Epithelial cell of prostate (primary cell): ENCODE measurements around the gene ICA1.
"Not testable (repeated sequence)": the region's sequence is repeated elsewhere in the genome, so short reads cannot be mapped to it uniquely, and the experiment has no call there.

Experiments used
- DNase-seq: peaks from one replicate; pipeline ENCODE4 v3.0.0-alpha.2; 2011; ENCODE audit warnings: low read depth, low spot score
- H3K27ac ChIP-seq: fragments of 450-650 bp; 2 replicates; pipeline ENCODE4 v1.5.1; 2017; ENCODE audit warnings: mild to moderate bottlenecking

The ICA1 gene

GRCh38 chr7:8114175-8114574 lies 147.8 kb downstream of the ICA1 start:
- H3K27ac ChIP-seq: no peak overlapping the region

DNA sequence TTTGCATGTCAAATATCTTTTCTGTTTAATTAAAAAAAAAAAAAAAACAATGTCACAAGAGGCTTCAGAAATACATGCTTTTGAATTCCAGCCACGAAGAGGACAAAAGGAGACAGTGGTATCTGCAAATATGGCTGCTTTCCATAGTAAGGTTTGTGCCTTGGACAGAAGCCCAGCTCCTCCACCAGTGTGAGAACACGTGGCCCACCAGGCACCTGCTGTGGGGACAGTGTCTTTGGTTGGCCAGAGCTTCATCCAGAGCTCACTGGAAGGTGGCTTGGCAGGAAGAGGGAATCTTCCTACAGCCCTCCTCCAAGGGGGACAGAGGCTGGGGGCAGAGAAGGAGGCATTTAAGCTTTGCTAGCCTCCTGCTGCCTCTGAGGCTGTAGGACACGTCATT lies 148.8 kb downstream of the ICA1 start:
- H3K27ac ChIP-seq: no peak overlapping the region
- no peak for DNase-seq

More at GRCh38 chr7:8114175-8114574, 147.8 kb downstream of the ICA1 start:
- no peak for DNase-seq

GRCh38 chr7:8112685-8113084 lies 149.3 kb downstream of the ICA1 start:
- DNase-seq: no peak
- H3K27ac ChIP-seq: no peak overlapping the region

DNA sequence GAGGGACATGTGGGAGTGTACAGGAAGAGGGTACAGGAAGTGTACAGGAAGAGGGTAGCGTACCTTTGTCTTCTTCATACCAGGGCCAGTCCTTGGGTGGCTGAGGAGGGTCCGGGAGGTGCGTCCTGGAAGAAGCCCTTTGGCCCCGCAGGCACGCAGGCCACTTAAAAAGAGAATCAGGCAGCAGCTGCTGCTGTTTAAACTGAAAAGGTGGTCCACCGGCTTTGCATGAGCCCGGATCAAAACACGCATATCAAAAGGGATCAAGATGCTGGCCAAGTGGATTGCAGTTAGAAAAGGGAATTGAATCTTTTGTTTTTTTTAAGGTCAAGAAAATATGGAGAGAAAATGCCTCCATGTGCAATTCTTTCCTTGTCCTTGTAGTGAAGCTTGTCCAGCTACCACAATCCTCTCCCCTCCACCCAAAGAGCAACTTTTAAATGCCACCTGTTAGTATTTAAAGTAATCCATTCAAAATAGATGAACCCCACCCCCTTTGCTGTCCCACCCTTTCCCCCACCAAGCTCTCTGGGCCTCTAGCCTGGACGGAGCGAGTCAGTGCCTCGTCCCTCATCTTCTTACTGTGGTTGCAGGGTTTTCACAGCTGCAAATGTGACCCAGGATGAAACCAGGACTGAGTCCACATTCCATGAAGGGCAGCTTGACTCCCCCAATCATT lies 150.5 kb downstream of the ICA1 start:
- H3K27ac ChIP-seq: no peak overlapping the region
- DNase-seq: no peak

- no peak for DNase-seq
- no peak overlapping the region for H3K27ac ChIP-seq
These were observed 152.6 kb downstream of the ICA1 start for GRCh38 chr7:8109196-8110022.

DNA sequence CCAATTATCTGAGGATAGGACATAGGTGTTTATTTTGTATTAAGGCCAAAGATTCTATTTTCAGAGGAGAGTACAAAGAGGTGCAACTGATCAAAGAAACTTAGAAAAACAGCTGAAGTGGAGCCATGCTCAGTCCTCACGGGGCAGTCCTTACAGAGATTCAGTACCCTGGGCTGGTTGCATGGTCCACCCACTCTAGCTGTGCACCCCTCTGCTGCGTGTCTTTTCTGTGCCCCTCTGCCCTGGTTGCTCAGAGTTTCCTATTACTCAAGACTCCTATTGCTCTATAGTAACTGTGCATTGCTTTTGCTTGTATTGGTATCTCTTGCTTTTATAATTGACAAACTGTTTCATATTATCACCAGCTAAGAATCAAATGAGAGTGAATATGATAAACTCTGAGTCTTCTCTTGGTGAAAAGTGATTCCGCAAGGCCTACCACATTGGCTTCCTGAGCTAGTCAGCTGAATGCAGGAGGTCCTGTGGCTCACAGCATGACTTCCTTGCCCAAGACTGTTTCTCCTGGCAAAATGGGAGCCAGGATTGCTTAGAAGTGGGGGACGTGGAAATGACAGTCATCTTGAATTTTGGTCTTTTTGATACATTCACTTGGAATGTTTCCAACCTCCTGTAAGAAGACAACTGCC lies 156.4 kb downstream of the ICA1 start:
- DNase-seq: no peak
- no peak overlapping the region for H3K27ac ChIP-seq

- DNase-seq: no peak
- H3K27ac ChIP-seq: no peak overlapping the region
These were observed 158.7 kb downstream of the ICA1 start for GRCh38 chr7:8103282-8103681.

DNA sequence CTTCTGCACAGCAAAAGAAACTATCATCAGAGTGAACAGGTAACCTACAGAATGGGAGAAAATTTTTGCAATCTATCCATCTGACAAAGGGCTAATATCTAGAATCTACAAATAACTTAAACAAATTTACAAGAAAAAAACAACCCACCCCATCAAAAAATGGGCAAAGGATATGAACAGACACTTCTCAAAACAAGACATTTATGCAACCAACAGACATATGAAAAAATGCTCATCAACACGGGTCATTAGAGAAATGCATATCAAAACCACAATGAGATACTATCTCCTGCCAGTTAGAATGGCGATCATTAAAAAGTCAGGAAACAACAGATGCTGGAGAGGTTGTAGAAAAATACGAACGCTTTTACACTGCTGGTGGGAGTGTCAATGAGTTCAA lies 160.7 kb downstream of the ICA1 start:
- not testable (repeated sequence) for DNase-seq, H3K27ac ChIP-seq

GRCh38 chr7:8094164-8095140 lies 167.5 kb downstream of the ICA1 start:
- no peak overlapping the region for H3K27ac ChIP-seq
- DNase-seq: no peak

DNA sequence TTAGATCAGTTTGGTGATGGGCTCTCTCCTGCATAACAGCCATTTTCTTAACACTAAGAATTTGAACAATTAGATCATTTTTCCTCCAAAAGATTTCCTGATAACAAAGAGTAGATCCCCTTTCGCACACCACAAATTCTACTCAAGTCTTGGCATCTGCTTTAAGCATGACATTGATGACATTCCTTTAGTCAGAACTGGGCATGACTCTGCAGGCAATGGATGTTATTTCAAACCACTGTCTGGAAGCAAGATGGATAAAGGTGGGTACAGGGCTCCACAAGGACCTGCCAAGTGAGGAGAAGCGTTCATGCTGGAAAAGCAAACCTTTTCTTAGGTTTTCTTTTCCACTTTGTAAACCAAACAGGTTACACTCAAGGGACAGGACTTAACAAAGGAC lies 169.8 kb downstream of the ICA1 start:
- DNase-seq: no peak
- no peak overlapping the region for H3K27ac ChIP-seq

DNA sequence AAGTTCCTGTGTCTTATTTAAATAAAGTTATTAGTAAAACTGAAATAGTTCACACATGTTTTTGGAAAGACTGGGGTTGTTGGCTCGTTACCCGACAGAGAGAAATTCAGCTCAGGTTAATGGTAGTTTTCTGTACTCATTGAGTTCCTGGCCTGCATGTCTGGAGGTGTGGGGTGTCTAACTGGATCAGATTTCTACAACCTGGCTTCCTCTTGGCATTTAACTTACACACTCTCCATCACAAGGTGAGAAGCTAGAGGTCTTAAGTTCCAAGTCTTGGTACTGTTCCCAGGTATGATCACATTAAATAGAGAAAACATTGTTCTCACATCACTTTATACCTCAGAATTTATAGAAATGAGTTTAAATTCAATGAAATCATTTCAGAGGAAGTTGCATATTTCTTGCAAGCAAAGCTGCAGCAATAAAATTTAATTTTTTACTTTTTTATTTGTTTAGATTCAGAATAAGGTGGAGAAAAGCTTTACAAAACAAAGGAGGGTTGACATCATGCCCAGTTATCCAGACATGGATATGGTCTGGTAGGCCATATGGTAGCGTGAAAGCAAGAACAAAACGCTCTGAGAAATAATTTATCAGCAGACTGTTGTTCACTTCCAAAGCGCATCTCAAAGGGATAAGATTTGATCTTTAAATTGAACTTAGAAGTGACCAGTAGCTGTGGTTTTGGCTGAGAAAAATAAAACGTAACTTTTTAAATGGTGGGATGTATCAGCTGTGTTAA lies 172.8 kb downstream of the ICA1 start:
- DNase-seq: no peak
- no peak overlapping the region for H3K27ac ChIP-seq

DNA sequence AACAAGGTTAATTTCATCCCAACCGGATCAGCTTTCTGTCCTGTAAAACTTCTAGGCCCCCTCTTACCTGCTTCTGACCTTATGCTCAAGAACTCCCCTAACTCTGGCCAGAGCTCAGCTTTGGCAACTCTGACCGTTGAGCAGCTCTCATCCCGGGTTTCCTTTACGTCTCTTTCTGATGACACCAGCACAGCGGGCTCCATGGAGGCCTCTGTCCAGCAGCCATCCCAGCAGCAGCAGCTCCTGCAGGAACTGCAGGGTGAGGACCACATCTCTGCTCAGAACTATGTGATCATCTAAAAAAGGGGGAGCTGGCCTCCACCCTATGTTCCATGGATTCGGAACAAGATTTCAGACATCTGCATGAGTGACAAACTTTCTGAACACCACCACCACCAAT lies 175.7 kb downstream of the ICA1 start:
- DNase-seq: no peak
- no peak overlapping the region for H3K27ac ChIP-seq

GRCh38 chr7:8085420-8085819 lies 176.5 kb downstream of the ICA1 start:
- DNase-seq: no peak
- H3K27ac ChIP-seq: no peak overlapping the region

- DNase-seq: no peak
- no peak overlapping the region for H3K27ac ChIP-seq
These were observed 177.1 kb downstream of the ICA1 start for GRCh38 chr7:8084836-8085235.

DNA sequence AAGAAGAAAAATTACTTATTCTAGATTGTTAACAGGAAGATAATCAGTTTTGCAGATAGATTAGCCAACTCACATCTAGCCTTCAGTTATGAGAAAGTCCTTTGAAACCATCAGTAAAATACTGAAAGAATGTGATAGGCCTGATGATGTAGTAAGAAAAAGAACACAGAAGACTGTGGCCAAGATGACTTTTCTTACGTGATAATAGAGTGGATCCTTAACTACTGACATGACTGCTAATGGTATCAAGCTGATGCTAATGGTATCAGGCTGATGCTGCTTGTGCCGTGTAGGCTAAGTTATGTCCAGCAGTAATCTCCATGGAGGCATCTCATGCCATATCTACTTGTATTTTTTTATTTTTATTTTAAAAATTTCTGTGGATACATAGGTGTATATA lies 179.2 kb downstream of the ICA1 start:
- H3K27ac ChIP-seq: no peak overlapping the region
- DNase-seq: no peak

- no peak for DNase-seq
- no peak overlapping the region for H3K27ac ChIP-seq
These were observed 183.5 kb downstream of the ICA1 start for GRCh38 chr7:8078418-8078817.

DNA sequence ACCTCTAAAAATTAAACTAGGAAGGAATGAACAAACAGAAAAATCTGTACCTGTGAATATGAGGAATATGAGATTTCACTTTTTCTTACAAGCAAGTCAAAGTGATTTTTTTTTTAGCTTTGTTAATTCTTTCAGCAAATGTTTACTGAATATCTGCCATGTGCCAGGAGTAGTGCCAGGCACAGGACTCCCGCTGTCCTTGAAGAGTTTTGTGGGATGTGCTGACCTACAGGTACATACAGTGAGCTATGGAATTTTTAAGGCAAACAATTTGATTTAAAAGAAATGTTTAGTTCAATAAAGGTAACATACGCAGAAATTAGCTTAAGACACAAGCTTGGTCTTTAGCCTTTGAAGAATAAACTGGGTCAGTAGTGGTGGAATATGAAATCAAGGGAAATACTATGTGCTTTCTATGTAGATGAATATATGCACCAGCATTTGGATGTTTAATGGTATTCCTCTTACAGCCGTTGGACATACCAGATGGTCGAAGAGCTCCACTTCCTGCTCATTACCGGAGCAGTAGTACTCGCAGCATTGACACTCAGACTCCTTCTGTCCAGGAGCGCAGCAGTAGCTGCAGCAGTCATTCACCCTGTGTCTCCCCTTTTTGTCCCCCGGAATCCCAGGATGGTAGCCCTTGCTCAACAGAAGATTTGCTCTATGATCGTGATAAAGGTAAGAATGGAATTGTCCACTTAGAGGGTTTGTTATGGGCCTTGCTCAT lies 191.4 kb downstream of the ICA1 start:
- no peak for DNase-seq
- no peak overlapping the region for H3K27ac ChIP-seq

DNA sequence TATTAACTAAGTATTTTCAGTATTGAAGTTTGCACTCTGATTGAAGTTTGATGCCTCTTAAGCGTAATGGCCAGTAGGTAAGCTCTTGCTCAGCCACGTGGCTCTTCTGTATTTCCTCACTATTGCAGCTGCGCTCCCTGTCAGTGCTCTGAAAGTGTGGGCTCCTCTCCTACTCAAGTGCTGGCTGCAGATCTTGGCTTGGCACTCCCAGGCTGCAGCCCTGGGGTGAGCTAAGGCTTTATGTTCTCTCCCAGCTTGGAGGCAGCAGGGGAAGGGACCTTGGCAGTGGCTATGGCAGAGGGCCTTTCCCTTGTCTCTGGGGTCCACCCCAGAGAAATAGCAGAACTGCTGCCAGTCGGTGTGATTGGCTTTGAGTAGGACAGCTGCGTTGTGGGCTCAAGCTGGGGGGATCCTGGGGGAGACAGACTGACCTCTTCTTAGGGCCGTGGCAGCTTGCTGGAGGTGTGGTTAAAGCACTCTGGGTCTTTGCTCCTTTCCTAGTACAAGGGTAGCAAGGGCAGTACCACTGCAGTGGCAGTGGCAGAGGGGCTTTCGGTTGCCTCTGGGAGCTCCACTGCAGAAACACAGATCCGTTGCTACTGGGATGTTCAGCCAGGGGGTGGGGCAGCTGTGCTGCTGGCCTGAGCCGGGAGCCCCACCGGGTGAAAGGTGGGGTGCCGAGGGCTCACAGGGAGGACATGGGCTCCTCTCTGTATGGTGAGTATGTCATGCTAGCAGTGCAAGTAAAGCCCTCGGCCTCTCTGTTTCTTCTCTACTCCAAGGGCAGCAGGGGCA lies 192.9 kb downstream of the ICA1 start:
- H3K27ac ChIP-seq: no peak overlapping the region
- DNase-seq: no peak
